ENCODE data around the gene RNASE7. TPM values are rescaled to one million over a fixed set of nuclear protein-coding genes. Genes with fewer than 3 reads are reported as not detected.

Gene RNASE7
- total RNA-seq (2014; rRNA removed) (not detected in 2 replicates), Bru-seq, nascent RNA (not detected), BruChase-seq, experiment 1, labeled RNA remaining after a 6-hour chase (not detected), BruChase-seq, experiment 2, labeled RNA remaining after a 2-hour chase (percentile 19 among the genes with signal in this experiment)
- long read RNA-seq = 0 reads

- ATAC-seq (no peak), DNase-seq (no peak)
- Histone ChIP-seq H3K4me3 (ENCODE audit: low read length) (no peak within 1 kb of the TSS), H3K9me3 (ENCODE audit: low read length) (no peaks in the 10 kb centered on the region), H3K27ac (ENCODE audit: low read length) (no peak within 1 kb of the TSS), H3K4me1 (ENCODE audit: insufficient read depth, low read length) (no peaks in the 10 kb centered on the region), H3F3A (ENCODE audit: low read length, unreplicated experiment) (no peaks in the 10 kb centered on the region), H3K9me2 (replicated peaks; ENCODE audit: low read length) (no peaks in the 10 kb centered on the region), H3K36me3 (ENCODE audit: low read depth, low read length) (no peaks in the 10 kb centered on the region), H3K9ac (ENCODE audit: low read length) (no peak within 1 kb of the TSS), H3K27me3 (ENCODE audit: low read length) (peaks cover 30% of the 10 kb centered on the region), H4K20me1 (ENCODE audit: low read length) (no peaks in the 10 kb centered on the region), H2AFZ (ENCODE audit: low read length) (no peak within 1 kb of the TSS), H3K79me2 (ENCODE audit: low read length) (no peaks in the 10 kb centered on the region), H3K4me2 (ENCODE audit: low read length) (no peak within 1 kb of the TSS)
- intact Hi-C loops (cut with micrococcal nuclease) = loop anchor here (5.0 kb wide), 2 partner anchors 185 to 345 kb away; no protein-coding TSS in a partner anchor
- CTCF ChIA-PET = no interaction called here
- no peak for TF ChIP-seq EZH2phosphoT487 (IDR thresholded peaks at IDR 0.05; ENCODE audit: borderline replicate concordance, low read length)
- TF ChIP-seq EZH2 (IDR thresholded peaks at IDR 0.05; ENCODE audit: low read length, unreplicated experiment) = no peak
- TF ChIP-seq CTCF (conservative IDR thresholded peaks at IDR 0.05; ENCODE audit: low read depth, low read length) = no peak
- BruUV-seq (replicated peaks) = no TSS peak
- POLR2A ChIA-PET (ENCODE audit: unreplicated experiment) = interaction anchor here (0.6 kb wide), 1 partner anchor 60 kb away, joined by 6 read pairs; no protein-coding TSS in a partner anchor
Measured at GRCh38 chr14:21041676-21042433, at the start of gene RNASE7. Gene RNASE7, plus strand, starts transcription at chr14:21042362. Its CDS starts 631 bp downstream, at chr14:21042993.

- Histone ChIP-seq H3K9me2 (replicated peaks; ENCODE audit: low read length) (no peaks in the 10 kb centered on the region), H3K9me3 (ENCODE audit: low read length) (no peaks in the 10 kb centered on the region), H3K79me2 (ENCODE audit: low read length) (peaks cover 12% of the 10 kb centered on the region), H3K4me2 (ENCODE audit: low read length) (no peak overlapping the region), H3K27me3 (ENCODE audit: low read length) (no peaks in the 10 kb centered on the region), H3F3A (ENCODE audit: low read length, unreplicated experiment) (no peaks in the 10 kb centered on the region), H2AFZ (ENCODE audit: low read length) (no peak overlapping the region), H4K20me1 (ENCODE audit: low read length) (peaks cover 4% of the 10 kb centered on the region; the same call in 1 of the 2 replicates), H3K4me1 (ENCODE audit: insufficient read depth, low read length) (peaks cover 5% of the 10 kb centered on the region; the same call in 1 of the 2 replicates), H3K27ac (ENCODE audit: low read length) (no peak overlapping the region), H3K36me3 (ENCODE audit: low read depth, low read length) (peaks cover 44% of the 10 kb centered on the region), H3K9ac (ENCODE audit: low read length) (no peak overlapping the region), H3K4me3 (ENCODE audit: low read length) (no peak overlapping the region)
- DNase-seq (no peak), ATAC-seq (no peak)
- TF ChIP-seq EZH2 (IDR thresholded peaks at IDR 0.05; ENCODE audit: low read length, unreplicated experiment) (no peak), CTCF (conservative IDR thresholded peaks at IDR 0.05; ENCODE audit: low read depth, low read length) (no peak), EZH2phosphoT487 (IDR thresholded peaks at IDR 0.05; ENCODE audit: borderline replicate concordance, low read length) (no peak)
- POLR2A ChIA-PET (ENCODE audit: unreplicated experiment) = no interaction called here
- BruUV-seq (replicated peaks) = no TSS peak
- CTCF ChIA-PET = no interaction called here
- intact Hi-C loops (cut with micrococcal nuclease) = no loop called here
Measured at GRCh38 chr14:20996521-20996920, 45.6 kb upstream of the RNASE7 start.

- Histone ChIP-seq H3F3A (ENCODE audit: low read length, unreplicated experiment) (no peaks in the 10 kb centered on the region), H3K79me2 (ENCODE audit: low read length) (0 out of 2 replicates have a peak, but pooled peaks cover 6% of the 10 kb centered on the region), H4K20me1 (ENCODE audit: low read length) (no peaks in the 10 kb centered on the region), H3K4me3 (ENCODE audit: low read length) (no peak overlapping the region), H3K36me3 (ENCODE audit: low read depth, low read length) (peaks cover 40% of the 10 kb centered on the region), H3K27me3 (ENCODE audit: low read length) (no peaks in the 10 kb centered on the region), H3K9me2 (replicated peaks; ENCODE audit: low read length) (no peaks in the 10 kb centered on the region), H2AFZ (ENCODE audit: low read length) (no peak overlapping the region), H3K9ac (ENCODE audit: low read length) (no peak overlapping the region), H3K9me3 (ENCODE audit: low read length) (no peaks in the 10 kb centered on the region), H3K27ac (ENCODE audit: low read length) (no peak overlapping the region), H3K4me1 (ENCODE audit: insufficient read depth, low read length) (no peaks in the 10 kb centered on the region; the same call in 1 of the 2 replicates), H3K4me2 (ENCODE audit: low read length) (no peak overlapping the region)
- no peak for TF ChIP-seq CTCF (conservative IDR thresholded peaks at IDR 0.05; ENCODE audit: low read depth, low read length)
- TF ChIP-seq EZH2 (IDR thresholded peaks at IDR 0.05; ENCODE audit: low read length, unreplicated experiment) = no peak
- no peak for TF ChIP-seq EZH2phosphoT487 (IDR thresholded peaks at IDR 0.05; ENCODE audit: borderline replicate concordance, low read length)
- ATAC-seq (no peak), DNase-seq (no peak)
- ChIA-PET POLR2A (ENCODE audit: unreplicated experiment) (no interaction called here), CTCF (no interaction called here)
- no TSS peak for BruUV-seq (replicated peaks)
- intact Hi-C loops (cut with micrococcal nuclease) = no loop called here
Measured at GRCh38 chr14:20997115-20997514, 45.0 kb upstream of the RNASE7 start.
